Skin epidermis (tissue), 12 donors: ENCODE results near the gene TTC36.
A peak's percentile ranks its signal among the peaks of the same experiment; 100 is the strongest.
"Not testable (repeated sequence)": the region's sequence is repeated elsewhere in the genome, so short reads cannot be mapped to it uniquely, and the experiment has no call there.

Source experiments
- H3K27ac ChIP-seq, 21 experiments: fragments of 200-600 bp; sonication (generic) in 11 of 21; one replicate each; pipeline ENCODE4 v1.5.0; 2020; ENCODE audit warnings: mild to moderate bottlenecking in 3 of 21, inconsistent platforms in 2 of 21, moderate library complexity in 2 of 21
- H3K4me3 ChIP-seq, 7 experiments: fragments of 200-600 bp; sonication (generic) in 2 of 7; one replicate each; pipeline ENCODE4 v1.5.0; 2020; ENCODE audit warnings: inconsistent platforms in 2 of 7, mild to moderate bottlenecking in 2 of 7, moderate library complexity in 1 of 7

Gene TTC36

GRCh38 chr11:118527109-118527508, at the start of gene TTC36:
Gene TTC36 (plus strand): TSS chr11:118527474. CDS start chr11:118527495, 21 bp downstream.
- Histone ChIP-seq H3K27ac (no peak within 1 kb of the TSS), H3K4me3 (no peak within 1 kb of the TSS)

- not testable (repeated sequence) for H3K4me3 ChIP-seq, H3K27ac ChIP-seq
Observed at GRCh38 chr11:118481238-118481637, 46.0 kb upstream of the TTC36 start.

DNA sequence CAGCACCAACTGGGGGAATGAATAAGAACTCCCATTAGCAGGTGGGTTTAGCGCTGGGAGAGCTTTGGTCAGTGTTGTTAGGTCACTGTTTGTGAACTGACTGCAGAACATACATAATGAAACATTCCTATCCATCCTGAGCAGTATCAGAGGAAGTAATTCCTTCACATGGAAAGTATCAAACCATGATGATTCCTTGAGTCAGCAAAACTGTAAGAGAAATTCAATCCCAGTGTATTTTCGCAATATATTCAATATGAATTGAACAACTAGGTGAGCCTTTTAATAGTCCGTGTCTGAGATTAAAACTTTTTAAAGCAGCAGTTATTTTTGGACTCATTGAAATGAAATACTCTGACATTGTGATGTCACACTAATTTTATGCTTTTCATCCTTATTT, 42.9 kb upstream of the TTC36 start:
- Histone ChIP-seq H3K27ac (peak overlapping the region in 1 of 21 experiments; percentile 21), H3K4me3 (no peak overlapping the region)

GRCh38 chr11:118485273-118485672, 42.0 kb upstream of the TTC36 start:
- H3K4me3 ChIP-seq, result no peak overlapping the region

DNA sequence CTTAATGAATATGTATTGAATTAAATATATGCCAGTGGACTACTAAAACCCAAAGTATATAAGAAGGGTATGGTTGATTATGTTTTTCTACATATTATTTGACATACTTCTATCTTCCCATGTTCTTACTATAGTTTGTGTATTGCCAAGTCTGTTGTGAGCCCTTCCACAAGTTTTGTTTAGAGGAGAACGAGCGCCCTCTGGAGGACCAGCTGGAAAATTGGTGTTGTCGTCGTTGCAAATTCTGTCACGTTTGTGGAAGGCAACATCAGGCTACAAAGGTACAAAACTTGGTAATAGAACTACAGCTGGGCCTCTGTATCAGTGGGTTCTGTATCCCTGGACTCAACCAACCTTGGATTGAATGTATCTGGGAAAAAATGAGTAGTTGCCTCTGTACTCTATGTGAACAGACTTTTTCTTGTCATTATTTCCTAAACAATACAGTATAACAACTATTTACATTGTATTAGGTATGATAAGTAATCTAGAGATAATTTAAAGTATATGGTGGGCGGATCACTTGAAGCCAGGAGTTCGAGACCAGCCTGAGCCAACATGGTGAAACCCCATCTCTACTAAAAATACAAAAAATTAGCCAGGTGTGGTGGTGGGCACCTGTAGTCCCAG, 38.7 kb upstream of the TTC36 start:
- no peak overlapping the region for H3K4me3 ChIP-seq
- H3K27ac ChIP-seq, result no peak overlapping the region

More at GRCh38 chr11:118485273-118485672, 42.0 kb upstream of the TTC36 start:
- H3K27ac ChIP-seq, result no peak overlapping the region

DNA sequence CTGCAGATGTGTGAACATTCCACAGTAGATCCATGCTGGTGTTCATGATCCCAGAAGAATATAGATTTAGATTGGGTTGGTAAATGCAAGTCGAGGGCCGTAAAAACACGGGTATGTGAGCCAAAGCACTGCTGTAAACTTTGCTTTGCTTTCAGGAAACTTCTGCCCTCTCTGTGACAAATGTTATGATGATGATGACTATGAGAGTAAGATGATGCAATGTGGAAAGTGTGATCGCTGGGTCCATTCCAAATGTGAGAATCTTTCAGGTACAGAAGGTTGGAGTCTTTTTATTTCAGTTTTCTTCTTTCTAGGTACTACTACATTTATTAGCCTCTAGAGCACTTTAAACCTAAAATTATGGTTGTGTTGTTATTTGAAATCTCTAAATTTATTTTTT, 36.2 kb upstream of the TTC36 start:
- Histone ChIP-seq H3K27ac (no peak overlapping the region), H3K4me3 (no peak overlapping the region)

- Histone ChIP-seq H3K27ac (no peak overlapping the region), H3K4me3 (no peak overlapping the region)
Observed at GRCh38 chr11:118497831-118498230, 29.4 kb upstream of the TTC36 start.

GRCh38 chr11:118503216-118503615, 24.1 kb upstream of the TTC36 start:
- Histone ChIP-seq H3K27ac (no peak overlapping the region), H3K4me3 (no peak overlapping the region)

DNA sequence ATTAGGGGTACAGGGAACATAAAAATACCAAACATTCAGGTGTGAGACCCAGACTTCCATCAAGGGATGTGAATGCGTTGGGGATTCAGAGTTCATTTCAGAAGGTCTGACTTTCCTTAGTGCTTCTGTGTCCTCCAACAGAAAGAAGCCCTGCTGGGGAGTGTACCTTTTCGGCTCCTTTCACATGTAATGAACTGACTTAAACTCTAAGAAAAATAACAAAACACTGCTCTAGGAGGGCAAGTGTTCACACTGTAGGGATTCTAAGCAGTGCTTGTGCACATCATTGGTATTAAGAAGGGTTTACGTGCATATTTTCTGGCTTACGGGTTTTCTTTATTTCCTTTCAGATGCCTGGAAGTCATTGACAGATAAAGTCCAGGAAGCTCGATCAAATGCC, 15.7 kb upstream of the TTC36 start:
- Histone ChIP-seq H3K27ac (no peak overlapping the region), H3K4me3 (no peak overlapping the region)

DNA sequence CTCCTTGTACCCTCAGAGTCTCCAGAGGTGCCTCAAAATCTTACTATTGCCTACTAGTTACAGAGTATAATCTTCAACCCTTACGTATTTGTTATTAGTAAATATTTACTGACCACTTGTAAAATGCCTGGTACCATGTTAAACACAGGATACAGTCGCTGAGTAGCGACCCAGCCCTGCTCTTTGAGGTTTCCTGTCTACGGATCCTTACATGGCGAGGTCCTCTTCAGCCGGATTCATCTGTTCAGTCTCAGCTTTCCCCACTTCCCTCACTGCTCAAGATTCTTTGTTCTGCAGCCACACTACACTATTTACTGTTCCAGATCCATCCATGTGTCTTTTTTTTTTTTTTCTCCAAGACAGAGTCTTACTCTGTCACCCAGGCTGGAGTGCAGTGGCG, 13.2 kb upstream of the TTC36 start:
- no peak overlapping the region for H3K4me3 ChIP-seq
- no peak overlapping the region for H3K27ac ChIP-seq

DNA sequence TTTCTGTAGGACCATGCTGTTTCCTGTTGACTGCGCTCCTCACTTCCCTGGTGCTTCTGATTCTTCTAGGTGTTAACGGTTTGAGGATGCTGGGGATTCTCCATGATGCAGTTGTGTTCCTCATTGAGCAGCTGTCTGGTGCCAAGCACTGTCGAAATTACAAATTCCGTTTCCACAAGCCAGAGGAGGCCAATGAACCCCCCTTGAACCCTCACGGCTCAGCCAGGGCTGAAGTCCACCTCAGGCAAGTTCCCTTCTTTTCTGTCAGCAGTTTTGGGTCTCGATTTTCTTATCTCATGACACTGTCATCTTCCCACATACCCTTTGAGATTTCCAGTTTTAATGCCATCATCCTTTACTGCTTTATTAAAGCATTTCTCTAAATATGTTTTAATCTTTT, 7.7 kb upstream of the TTC36 start:
- H3K27ac ChIP-seq, result no peak overlapping the region
- H3K4me3 ChIP-seq, result no peak overlapping the region

- Histone ChIP-seq H3K27ac (no peak overlapping the region), H3K4me3 (no peak overlapping the region)
Observed at GRCh38 chr11:118521892-118522311, 5.4 kb upstream of the TTC36 start.

GRCh38 chr11:118522571-118523072, 4.7 kb upstream of the TTC36 start:
- Histone ChIP-seq H3K4me3 (no peak overlapping the region), H3K27ac (no peak overlapping the region)

GRCh38 chr11:118524356-118524755, 2.9 kb upstream of the TTC36 start:
- peak overlapping the region in 1 of 21 experiments; percentile 4 for H3K27ac ChIP-seq

DNA sequence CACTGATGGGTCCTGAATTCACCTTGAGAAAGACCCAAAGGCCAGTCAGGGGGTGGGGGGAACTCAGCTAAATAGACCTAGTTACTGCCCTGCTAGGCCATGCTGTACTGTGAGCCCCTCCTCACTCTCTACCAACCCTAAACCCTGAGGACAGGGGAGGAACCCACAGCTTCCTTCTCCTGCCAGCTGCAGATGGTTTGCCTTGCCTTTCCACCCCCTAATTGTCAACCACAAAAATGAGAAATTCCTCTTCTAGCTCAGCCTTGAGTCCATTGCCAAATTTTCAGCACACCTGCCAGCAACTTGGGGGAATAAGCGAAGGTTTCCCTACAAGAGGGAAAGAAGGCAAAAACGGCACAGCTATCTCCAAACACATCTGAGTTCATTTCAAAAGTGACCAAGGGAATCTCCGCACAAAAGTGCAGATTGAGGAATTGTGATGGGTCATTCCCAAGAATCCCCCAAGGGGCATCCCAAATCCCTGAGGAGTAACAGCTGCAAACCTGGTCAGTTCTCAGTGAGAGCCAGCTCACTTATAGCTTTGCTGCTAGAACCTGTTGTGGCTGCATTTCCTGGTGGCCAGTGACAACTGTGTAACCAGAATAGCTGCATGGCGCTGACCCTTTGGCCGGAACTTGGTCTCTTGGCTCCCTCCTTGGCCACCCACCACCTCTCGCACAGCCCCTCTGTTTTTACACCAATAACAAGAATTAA, 2.4 kb upstream of the TTC36 start:
- H3K4me3 ChIP-seq, result no peak overlapping the region
- no peak overlapping the region for H3K27ac ChIP-seq

More at GRCh38 chr11:118524356-118524755, 2.9 kb upstream of the TTC36 start:
- no peak overlapping the region for H3K4me3 ChIP-seq

DNA sequence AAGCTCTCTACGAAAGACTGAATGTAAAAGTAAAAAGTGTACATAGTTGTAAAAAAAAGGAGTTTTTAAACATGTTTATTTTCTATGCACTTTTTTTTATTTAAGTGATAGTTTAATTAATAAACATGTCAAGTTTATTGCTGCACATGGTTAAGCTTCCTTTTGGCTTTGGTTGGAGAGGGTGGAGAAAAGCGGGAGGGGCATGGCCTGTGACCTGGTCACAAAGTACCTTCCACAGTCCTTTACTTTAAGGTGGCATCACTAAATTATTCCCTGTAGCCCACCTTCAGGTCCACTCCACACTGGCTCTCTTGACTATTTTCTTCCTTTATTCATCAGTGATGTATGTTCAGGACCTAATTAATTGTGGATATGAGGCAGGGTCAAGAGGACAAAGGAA, 586 bp upstream of the TTC36 start:
- no peak overlapping the region for H3K27ac ChIP-seq
- H3K4me3 ChIP-seq, result no peak overlapping the region

DNA sequence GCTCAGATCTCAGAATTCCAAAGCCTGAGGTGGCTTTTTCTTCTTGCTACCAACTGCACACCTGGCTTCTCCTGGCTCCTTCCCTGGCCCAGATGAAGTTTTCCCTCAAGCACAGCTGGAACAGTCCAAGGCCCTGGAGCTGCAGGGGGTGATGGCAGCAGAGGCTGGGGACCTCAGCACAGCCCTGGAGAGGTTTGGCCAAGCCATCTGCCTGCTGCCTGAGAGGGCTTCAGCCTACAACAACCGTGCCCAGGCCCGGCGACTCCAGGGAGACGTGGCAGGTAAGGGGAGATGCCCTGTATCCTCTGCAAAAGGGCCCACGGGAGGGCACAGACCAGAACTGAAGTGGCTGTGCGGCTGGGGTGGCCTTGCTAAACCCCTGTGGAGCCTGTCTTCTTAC, 1.2 kb downstream of the TTC36 start:
- no peak overlapping the region for H3K27ac ChIP-seq
- H3K4me3 ChIP-seq, result no peak overlapping the region

DNA sequence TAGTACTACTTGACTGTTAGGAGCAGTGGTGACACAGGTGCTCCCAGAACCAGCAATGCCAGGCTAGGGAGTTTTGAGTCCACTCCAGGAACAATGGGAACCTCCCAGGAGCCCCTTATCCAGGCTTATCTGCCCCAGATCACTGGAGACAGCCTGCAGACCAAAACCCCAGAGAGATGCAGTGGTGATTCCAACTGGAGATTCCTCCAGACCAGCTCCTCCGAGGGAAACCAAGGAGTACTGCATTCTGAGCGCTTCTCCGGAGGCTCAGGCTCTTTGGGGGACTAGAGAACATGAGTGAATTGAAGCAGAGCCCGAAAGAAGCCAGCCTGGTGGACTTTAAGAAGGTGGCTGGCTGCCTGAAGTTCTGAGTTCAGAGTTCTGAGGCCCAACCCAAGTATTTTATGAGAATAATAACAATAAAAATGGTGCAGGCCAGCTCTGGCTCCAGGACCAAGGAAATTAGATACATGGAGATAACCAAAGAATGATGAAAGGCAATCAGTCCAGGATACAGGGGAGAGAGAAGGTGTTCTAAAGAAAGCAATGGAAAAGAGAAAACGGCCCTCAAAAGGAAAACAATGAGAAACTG, 2.4 kb downstream of the TTC36 start:
- peak overlapping the region in 5 of 7 experiments; percentile 61 to 87 (median 80) for H3K4me3 ChIP-seq
- no peak overlapping the region for H3K27ac ChIP-seq

GRCh38 chr11:118530180-118530682, 3.0 kb downstream of the TTC36 start:
- peak overlapping the region; percentile 61 to 87 (median 79) for H3K4me3 ChIP-seq
- H3K27ac ChIP-seq, result peak overlapping the region in 19 of 21 experiments; percentile 17 to 87 (median 70)
